ENCODE measurements around the gene CSPG4.

GRCh38 chr15:75696311-75696720 is 16.3 kb downstream of the CSPG4 start:
- TF ChIP-seq CTCF (IDR thresholded peaks at IDR 0.05; ENCODE audit: insufficient read depth, low read length), result no peak
- no peak for TF ChIP-seq GABPA (IDR thresholded peaks at IDR 0.05; ENCODE audit: low read depth)
- TF ChIP-seq POLR2AphosphoS5 (IDR thresholded peaks at IDR 0.05; ENCODE audit: low read depth), result no peak
- no peak for TF ChIP-seq SPI1 (IDR thresholded peaks at IDR 0.05; ENCODE audit: borderline replicate concordance, low read depth)
